Measurements from ENCODE around the gene ABCB6.

DNA sequence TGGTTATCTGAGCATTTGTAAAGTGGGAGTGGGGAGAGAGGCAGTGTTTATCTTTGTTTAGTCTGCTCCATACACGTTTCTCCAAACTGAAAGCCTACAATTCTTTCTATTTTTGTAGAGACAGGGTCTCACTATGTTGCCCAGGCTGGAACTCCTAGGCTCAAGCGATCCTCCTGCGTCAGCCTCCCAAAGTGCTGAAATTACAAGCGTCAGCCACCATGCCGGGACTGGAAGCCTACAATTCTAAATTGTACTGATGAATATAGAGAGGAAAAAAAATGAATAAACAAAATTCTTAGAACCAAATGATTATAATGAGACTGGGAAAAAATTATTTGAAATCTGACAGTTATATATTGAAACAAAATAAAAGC is 13.6 kb downstream of the ABCB6 start:
- TF ChIP-seq CTCF (IDR thresholded peaks at IDR 0.05; ENCODE audit: insufficient read depth, low read length, poor library complexity, severe bottlenecking), result no peak
- no peak for TF ChIP-seq EZH2phosphoT487 (conservative IDR thresholded peaks at IDR 0.05; ENCODE audit: low read length)
